ENCODE data around the gene PPP2R1A. TPM values are rescaled to one million over a fixed set of nuclear protein-coding genes. Genes with fewer than 3 reads are reported as not detected.

PPP2R1A gene
- total and polyA plus RNA-seq, 2 of the 13 experiments (the other 11 are each of a cell fraction or from before 2014, with no cell fraction given), result 86.7 to 130 TPM

DNA sequence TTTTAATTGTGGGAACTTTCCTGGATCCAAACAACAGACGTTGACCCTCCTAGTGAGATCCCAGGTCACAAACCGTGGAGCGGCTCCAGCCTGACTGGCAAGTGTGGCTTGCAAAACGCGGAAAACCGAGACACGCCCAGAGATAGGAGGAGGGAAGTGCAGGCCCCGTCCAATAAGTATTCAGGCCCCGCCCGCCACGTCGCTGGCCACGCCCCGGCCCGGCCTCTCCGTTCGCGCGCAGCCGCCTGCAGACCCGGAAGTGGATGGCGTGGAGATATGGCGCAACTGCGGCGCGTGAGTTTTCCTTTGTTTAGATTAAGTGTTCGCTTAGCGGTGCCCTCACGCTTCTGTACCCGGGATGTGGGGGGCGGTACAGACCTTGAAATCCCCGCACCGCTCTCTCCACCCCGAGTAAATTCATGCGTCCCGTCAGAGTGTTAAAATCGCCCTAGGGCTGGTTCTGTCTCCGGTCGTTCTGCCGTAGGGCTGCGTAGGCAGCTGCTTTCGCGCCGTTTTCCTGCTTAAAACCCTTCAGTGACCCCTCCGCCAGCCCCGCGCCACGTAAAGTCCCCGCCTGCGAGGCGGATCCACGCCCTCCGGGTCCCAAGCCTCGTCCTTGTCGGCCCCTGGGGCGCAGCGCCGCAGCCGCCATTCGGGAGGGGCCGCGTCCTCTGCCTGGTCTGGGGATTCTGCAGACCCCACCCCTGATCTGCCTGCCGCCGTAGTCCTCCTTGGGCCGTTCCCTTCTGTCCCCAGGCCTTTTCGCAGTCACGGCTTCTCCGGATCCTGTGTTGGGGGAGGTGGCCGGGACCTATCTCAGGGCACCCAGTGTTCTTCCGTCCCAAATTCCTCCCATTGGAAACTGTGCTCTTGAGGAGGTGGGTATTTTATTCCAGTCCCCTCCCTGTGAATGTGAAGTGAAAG is 79.7 kb downstream of the PPP2R1A start, which contains the start of gene ZNF766 (continued):
- TF ChIP-seq, protein P1, sequence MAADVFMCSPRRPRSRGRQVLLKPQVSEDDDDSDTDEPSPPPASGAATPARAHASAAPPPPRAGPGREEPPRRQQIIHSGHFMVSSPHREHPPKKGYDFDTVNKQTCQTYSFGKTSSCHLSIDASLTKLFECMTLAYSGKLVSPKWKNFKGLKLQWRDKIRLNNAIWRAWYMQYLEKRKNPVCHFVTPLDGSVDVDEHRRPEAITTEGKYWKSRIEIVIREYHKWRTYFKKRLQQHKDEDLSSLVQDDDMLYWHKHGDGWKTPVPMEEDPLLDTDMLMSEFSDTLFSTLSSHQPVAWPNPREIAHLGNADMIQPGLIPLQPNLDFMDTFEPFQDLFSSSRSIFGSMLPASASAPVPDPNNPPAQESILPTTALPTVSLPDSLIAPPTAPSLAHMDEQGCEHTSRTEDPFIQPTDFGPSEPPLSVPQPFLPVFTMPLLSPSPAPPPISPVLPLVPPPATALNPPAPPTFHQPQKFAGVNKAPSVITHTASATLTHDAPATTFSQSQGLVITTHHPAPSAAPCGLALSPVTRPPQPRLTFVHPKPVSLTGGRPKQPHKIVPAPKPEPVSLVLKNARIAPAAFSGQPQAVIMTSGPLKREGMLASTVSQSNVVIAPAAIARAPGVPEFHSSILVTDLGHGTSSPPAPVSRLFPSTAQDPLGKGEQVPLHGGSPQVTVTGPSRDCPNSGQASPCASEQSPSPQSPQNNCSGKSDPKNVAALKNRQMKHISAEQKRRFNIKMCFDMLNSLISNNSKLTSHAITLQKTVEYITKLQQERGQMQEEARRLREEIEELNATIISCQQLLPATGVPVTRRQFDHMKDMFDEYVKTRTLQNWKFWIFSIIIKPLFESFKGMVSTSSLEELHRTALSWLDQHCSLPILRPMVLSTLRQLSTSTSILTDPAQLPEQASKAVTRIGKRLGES (CRISPR knock-in tag; IDR thresholded peaks at IDR 0.05; ENCODE audit: borderline replicate concordance), result no peak
- TF ChIP-seq HNRNPLL (IDR thresholded peaks at IDR 0.05; ENCODE audit: low read depth, low read length, poor library complexity, severe bottlenecking) (peak; percentile 78), NAIF1 (CRISPR knock-in tag; IDR thresholded peaks at IDR 0.05; ENCODE audit: borderline replicate concordance) (no peak), RBM22 (optimal IDR thresholded peaks at IDR 0.05; ENCODE audit: low read length) (no peak), DPF2 (CRISPR knock-in tag; IDR thresholded peaks at IDR 0.05; ENCODE audit: borderline replicate concordance, low read depth) (no peak), ZNF781 (CRISPR knock-in tag; IDR thresholded peaks at IDR 0.05; ENCODE audit: borderline replicate concordance, not compliant biosample characterization) (peak; percentile 68), SAP130 (CRISPR knock-in tag; IDR thresholded peaks at IDR 0.05; ENCODE audit: low read depth) (peak; percentile 98)
- TF ChIP-seq, protein P2, sequence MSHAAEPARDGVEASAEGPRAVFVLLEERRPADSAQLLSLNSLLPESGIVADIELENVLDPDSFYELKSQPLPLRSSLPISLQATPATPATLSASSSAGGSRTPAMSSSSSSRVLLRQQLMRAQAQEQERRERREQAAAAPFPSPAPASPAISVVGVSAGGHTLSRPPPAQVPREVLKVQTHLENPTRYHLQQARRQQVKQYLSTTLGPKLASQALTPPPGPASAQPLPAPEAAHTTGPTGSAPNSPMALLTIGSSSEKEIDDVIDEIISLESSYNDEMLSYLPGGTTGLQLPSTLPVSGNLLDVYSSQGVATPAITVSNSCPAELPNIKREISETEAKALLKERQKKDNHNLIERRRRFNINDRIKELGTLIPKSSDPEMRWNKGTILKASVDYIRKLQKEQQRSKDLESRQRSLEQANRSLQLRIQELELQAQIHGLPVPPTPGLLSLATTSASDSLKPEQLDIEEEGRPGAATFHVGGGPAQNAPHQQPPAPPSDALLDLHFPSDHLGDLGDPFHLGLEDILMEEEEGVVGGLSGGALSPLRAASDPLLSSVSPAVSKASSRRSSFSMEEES (CRISPR knock-in tag; IDR thresholded peaks at IDR 0.05), result peak; percentile 79
- TF ChIP-seq, protein P3, sequence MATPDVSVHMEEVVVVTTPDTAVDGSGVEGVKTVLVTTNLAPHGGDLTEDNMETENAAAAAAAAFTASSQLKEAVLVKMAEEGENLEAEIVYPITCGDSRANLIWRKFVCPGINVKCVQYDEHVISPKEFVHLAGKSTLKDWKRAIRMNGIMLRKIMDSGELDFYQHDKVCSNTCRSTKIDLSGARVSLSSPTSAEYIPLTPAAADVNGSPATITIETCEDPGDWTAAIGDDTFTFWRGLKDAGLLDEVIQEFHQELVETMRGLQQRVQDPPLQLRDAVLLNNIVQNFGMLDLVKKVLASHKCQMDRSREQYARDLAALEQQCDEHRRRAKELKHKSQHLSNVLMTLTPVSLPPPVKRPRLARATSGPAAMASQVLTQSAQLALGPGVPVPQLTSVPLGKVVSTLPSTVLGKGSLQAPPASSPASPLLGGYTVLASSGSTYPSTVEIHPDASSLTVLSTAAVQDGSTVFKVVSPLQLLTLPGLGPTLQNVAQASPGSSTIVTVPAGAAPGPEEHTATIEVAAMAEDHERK (CRISPR knock-in tag; IDR thresholded peaks at IDR 0.05; ENCODE audit: low read depth), result no peak
- TF ChIP-seq, protein P4, sequence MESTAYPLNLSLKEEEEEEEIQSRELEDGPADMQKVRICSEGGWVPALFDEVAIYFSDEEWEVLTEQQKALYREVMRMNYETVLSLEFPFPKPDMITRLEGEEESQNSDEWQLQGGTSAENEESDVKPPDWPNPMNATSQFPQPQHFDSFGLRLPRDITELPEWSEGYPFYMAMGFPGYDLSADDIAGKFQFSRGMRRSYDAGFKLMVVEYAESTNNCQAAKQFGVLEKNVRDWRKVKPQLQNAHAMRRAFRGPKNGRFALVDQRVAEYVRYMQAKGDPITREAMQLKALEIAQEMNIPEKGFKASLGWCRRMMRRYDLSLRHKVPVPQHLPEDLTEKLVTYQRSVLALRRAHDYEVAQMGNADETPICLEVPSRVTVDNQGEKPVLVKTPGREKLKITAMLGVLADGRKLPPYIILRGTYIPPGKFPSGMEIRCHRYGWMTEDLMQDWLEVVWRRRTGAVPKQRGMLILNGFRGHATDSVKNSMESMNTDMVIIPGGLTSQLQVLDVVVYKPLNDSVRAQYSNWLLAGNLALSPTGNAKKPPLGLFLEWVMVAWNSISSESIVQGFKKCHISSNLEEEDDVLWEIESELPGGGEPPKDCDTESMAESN (CRISPR knock-in tag; conservative IDR thresholded peaks at IDR 0.05), result no peak
- TF ChIP-seq, protein P5, sequence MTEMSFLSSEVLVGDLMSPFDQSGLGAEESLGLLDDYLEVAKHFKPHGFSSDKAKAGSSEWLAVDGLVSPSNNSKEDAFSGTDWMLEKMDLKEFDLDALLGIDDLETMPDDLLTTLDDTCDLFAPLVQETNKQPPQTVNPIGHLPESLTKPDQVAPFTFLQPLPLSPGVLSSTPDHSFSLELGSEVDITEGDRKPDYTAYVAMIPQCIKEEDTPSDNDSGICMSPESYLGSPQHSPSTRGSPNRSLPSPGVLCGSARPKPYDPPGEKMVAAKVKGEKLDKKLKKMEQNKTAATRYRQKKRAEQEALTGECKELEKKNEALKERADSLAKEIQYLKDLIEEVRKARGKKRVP (CRISPR knock-in tag; IDR thresholded peaks at IDR 0.05), result peak in 1 of 2 experiments; percentile 68; a peak in 2 of 4 replicates
- TF ChIP-seq, protein P6, sequence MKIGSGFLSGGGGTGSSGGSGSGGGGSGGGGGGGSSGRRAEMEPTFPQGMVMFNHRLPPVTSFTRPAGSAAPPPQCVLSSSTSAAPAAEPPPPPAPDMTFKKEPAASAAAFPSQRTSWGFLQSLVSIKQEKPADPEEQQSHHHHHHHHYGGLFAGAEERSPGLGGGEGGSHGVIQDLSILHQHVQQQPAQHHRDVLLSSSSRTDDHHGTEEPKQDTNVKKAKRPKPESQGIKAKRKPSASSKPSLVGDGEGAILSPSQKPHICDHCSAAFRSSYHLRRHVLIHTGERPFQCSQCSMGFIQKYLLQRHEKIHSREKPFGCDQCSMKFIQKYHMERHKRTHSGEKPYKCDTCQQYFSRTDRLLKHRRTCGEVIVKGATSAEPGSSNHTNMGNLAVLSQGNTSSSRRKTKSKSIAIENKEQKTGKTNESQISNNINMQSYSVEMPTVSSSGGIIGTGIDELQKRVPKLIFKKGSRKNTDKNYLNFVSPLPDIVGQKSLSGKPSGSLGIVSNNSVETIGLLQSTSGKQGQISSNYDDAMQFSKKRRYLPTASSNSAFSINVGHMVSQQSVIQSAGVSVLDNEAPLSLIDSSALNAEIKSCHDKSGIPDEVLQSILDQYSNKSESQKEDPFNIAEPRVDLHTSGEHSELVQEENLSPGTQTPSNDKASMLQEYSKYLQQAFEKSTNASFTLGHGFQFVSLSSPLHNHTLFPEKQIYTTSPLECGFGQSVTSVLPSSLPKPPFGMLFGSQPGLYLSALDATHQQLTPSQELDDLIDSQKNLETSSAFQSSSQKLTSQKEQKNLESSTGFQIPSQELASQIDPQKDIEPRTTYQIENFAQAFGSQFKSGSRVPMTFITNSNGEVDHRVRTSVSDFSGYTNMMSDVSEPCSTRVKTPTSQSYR (CRISPR knock-in tag; IDR thresholded peaks at IDR 0.05; ENCODE audit: borderline replicate concordance), result peak; percentile 42; the same call in 1 of the 2 replicates
- TF ChIP-seq, protein P7, sequence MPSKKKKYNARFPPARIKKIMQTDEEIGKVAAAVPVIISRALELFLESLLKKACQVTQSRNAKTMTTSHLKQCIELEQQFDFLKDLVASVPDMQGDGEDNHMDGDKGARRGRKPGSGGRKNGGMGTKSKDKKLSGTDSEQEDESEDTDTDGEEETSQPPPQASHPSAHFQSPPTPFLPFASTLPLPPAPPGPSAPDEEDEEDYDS (CRISPR knock-in tag; IDR thresholded peaks at IDR 0.05), result peak; percentile 80

Measured in HepG2 (cell line).